NCI-H1105 treated with DMSO at 0.1 percent for 48 hours (cell line): ENCODE results near the gene HSPA1L.

Experiments
- DNase-seq: peaks from one replicate; lab custom pipeline; 2025; lab: John Stamatoyannopoulos, UW

Gene HSPA1L

GRCh38 chr6:31781244-31782125 is 33.6 kb downstream of the HSPA1L start:
- no peak for DNase-seq

GRCh38 chr6:31780507-31781243 is 34.4 kb downstream of the HSPA1L start:
- DNase-seq: no peak

GRCh38 chr6:31779908-31780307 is 35.2 kb downstream of the HSPA1L start:
- DNase-seq: no peak

DNA sequence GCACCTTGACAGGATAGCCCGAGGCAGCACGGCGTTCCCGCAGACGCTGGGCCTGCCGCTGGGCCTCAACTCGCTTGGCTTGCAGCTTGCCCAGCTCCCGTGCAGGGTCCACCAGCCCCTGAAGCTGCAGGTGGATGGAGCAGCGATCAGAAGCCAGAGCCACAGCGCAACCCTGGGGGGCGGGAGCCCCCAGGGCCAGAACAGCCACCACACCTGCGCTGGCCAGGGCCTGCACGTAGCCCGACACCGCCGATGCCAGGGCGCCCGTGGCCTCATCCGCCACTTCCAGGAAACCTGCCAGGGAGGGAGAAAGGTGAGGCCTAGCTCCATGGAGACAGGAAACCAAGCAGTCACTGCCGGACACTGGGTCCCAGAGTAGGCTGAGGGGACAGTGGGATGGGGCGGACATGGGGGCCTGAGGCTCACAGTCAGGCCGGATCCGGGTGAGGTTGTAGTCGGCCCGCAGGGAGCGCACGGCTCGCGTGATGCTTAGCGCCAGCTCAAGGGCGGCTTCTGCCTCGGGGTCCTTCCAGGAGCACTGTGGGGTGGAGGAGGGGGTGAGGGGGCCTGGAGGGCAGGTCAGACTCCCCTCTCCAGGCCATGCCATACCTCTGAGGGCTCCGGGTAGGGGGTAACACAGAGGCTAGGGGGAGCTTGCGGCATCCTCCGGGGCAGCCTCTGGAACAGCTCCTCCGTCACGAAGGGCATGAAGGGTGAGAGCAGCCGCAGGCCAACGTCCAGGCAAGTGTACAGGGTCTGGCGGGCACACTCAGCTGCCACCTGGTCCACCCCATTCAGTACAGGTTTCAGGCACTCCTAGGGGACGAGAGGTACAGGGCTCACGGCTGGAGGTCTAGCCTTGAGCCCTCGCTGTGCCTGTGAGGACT is 35.8 kb downstream of the HSPA1L start:
- DNase-seq: no peak

DNA sequence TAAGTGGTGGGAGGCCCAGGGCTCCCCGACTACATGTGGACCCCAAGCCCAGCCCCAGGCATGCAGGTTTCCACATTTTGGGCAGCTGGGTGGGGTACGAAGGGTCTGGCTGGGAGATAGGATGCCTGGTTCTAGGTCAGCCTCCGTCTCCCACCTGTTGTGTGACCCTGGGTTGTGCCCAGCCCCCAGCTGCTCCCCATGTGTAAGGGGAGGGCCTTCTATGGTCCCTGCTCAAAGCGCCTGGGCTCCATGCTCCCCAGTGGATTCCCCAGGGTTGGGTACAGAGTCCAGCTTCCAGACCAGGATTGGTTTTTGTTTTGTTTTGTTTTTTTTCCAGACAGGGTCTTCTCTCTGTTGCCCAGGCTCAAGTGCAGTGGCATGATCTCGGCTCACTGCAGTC is 36.9 kb downstream of the HSPA1L start:
- no peak for DNase-seq

DNA sequence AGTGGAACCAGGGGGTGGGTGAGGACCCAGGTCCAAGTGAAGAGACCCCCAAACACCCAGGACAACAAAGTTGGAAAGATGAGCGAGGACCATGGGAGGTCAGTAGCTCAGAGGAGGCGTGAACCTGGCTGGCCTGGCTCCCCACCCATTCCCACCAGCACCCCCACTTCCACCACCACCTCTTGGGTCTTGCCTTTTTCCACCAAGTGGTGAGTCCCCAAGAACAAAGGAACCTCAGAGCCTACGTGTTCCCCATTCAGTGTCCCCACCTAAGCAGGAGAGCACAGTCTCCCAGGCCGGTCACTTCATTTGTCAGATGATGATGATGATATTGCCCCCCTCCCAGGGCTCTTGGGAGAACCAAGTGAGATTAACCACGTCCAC is 37.4 kb downstream of the HSPA1L start:
- no peak for DNase-seq

DNA sequence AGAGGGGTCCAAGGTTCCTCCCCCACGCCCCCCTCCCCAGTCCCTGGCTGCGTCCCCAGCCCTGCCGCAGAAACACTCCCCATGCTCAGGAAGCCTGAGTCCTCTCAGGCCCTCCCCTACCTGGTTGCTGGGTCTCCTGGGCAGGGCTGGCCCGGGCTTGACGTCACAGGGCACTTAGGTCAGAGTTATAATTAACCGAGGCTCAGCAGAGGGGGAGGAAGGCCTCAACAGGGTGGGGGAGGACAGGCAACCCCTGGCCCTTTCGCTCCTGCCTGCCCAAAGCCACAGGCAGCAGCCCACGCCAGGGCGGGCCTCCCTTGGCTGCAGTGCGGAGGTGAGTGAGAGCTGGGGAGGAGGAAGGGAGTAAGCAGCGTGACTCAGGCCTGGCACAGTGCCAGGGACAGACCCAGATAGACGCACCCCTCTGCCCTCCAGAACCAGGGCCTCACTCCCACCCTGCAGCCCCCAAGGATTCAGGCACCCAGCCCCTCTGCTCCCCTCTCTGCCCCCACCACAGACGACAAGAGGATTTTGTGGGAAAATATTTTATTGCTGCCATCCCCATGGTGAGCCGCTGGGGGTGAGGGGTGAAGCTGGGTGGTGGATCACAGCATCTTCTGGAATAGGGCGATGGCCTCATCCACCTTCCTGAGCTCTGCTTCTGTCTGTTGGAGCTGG is 38.0 kb downstream of the HSPA1L start, which contains the start of gene VWA7:
VWA7 (minus strand) TSS at position 340 of the 678 bp plus-strand sequence. CDS start 549 bp downstream, outside the sequence.
- DNase-seq: peak; percentile 72

DNA sequence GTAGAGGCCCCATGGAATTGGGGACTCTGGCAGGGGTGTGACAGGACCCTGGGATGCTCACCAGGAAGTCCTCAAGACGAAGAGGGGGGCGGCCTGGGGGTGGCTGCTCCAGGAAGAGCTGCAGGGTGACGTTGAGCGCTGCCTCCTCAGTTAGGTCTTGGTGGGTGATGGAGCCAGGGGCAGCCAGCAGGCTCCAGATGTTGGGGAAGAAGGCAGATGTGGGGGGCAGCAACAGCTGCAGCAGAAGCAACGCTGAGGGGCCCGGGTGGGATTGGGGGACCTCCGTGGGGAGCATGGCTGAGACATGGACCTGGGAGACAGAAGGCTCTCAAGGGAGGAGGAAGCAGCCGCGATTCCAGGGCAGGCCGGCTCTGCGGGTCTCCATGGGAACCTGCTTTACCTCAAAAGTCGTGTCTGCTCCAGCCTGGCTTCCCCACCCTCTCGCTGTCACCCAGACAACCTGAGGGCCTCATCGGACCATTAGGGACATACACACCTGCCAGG is 38.5 kb downstream of the HSPA1L start:
- no peak for DNase-seq

GRCh38 chr6:31775633-31776484 is 39.2 kb downstream of the HSPA1L start:
- DNase-seq: no peak

DNA sequence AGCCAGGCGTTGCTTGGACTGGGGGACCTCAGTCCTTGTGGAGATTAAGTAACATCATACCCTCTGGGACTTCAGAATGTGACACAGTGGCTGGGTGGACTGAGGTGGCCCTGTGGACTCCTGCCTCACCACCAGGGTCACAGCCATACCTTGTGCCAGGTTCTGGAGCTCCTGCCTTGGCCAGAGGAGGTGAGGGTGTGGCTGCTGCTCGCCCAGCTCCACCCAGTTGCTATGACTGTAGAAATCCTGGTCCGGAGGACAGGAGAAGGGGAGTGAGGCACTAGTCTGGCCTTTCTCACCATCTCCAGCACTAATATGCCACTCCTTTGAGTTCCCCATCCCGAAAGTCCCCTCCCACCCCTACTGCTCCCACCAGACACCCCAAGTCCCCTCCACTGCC is 39.9 kb downstream of the HSPA1L start:
- no peak for DNase-seq

GRCh38 chr6:31771992-31772358 is 43.1 kb downstream of the HSPA1L start:
- no peak for DNase-seq

DNA sequence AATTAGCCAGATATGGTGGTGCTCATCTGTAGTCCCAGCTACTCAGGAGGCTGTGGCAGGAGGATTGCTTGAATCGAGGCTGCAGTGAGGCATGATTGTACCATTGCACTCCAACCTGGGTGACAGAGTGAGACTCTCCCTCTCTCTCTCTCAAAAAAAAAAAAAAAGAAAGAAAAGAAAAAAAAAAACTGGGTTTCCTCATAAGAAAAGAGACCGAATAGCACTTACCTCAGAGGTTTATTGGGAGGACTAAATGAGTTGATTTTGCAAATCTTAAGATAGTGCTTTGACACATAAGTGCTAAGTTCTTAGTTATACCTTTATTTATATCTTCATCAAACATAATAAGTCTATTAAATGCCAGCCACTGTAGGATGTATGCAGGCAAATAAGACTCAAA is 44.2 kb downstream of the HSPA1L start:
- DNase-seq: no peak

- peak; percentile 33 for DNase-seq
These were observed 45.3 kb downstream of the HSPA1L start for GRCh38 chr6:31769684-31770371.

DNA sequence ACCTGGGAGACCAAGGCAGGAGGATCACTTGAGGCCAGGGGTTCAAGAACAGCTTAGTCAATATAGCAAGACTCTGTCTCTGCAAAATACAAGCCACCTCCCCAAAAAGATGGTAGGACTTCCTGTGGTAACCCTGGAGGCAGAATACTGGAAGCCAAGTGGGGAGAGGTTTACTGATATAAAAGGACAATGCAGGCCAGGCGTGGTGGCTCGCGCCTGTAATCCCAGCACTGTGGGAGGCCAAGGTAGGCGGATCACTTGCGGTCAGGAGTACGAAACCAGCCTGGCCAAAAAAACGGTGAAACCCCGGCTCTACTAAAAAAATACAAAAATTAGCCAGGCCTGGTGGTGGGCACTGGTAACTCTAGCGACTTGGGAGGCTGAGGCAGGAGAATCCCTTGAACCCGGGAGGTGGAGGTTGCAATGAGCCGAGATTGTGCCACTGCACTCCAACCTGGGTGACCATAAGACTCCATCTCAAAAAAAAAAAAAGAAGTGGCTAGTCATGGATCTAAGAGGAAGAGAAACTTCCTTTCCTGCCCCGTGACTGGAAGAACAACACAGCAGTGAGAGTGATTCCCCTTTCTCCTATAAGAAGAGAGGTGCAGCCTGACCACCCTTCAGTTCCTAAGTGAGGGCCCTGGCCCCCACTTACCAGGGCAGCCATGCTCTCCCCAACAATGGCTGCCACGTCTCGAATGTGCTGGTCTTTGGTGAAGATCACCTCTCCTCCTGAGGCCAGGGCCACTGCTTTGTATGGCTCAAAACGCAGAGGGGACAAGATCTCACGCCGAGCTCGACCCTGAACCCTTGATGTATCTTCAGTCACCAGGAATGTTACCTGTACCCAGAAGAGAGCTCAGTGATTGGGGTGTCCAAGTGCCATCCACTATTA is 46.5 kb downstream of the HSPA1L start:
- DNase-seq: no peak

- no peak for DNase-seq
These were observed 47.9 kb downstream of the HSPA1L start for GRCh38 chr6:31767096-31767645.

- no peak for DNase-seq
These were observed 48.9 kb downstream of the HSPA1L start for GRCh38 chr6:31765910-31766794.

DNA sequence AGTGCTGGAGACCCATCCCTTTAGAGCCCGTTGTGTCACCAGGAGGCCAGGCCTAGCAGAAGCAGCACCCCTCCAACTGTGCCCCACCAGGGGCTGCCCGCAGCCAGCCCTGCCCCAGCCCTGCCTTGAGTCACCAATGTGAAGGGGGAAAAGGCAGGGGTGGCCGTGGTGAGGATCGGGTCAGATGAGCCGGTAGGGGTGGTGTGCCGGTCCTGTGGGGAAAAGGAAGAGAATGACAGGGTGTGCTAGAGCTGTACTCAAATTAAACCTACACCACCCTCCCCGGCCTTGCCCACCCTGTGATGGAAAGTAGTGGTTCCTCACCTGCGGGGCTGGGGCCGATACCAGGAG is 49.5 kb downstream of the HSPA1L start:
- no peak for DNase-seq

DNA sequence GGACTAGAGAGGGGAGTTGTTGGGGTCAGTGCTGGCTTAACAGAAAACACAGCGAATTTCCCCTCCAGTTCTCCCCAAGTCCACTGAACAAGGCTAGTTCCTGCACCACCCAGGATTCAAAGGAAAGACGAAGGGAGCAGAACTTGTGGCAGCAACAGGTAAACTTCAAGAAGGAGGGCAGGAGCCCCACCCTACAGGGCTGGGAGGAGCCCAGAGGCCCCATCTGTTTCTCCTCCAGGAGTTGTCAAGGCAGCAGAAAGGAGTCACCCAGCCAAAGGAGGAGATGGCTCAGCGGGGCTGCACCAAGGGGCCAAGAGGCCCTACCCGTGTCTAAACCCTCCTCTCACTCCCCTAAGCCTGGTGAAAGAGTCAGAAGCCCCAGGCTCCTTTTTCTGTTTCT is 50.9 kb downstream of the HSPA1L start:
- no peak for DNase-seq
